ENCODE results near the gene MYOM1.

The MYOM1 gene

GRCh38 chr18:3148930-3149535 lies 70.7 kb downstream of the MYOM1 start:
- Histone ChIP-seq H3K4me2 (no peak overlapping the region), H3K4me3 (IDR thresholded peaks at IDR 0.05; ENCODE audit: insufficient read depth, low read depth, low read length) (no peak overlapping the region), H4K20me1 (ENCODE audit: insufficient read depth) (no peaks in the 10 kb centered on the region), H2AFZ (ENCODE audit: low read depth) (no peak overlapping the region), H3K9ac (no peak overlapping the region), H3K79me2 (ENCODE audit: insufficient read depth, low read depth) (no peaks in the 10 kb centered on the region), H3K27ac (no peak overlapping the region), H3K36me3 (ENCODE audit: insufficient read depth) (no peaks in the 10 kb centered on the region), H3K27me3 (ENCODE audit: insufficient read depth, low read depth) (no peaks in the 10 kb centered on the region), H3K4me1 (ENCODE audit: low read depth, poor library complexity, severe bottlenecking) (peaks cover 9% of the 10 kb centered on the region)
- TF ChIP-seq, protein P1, sequence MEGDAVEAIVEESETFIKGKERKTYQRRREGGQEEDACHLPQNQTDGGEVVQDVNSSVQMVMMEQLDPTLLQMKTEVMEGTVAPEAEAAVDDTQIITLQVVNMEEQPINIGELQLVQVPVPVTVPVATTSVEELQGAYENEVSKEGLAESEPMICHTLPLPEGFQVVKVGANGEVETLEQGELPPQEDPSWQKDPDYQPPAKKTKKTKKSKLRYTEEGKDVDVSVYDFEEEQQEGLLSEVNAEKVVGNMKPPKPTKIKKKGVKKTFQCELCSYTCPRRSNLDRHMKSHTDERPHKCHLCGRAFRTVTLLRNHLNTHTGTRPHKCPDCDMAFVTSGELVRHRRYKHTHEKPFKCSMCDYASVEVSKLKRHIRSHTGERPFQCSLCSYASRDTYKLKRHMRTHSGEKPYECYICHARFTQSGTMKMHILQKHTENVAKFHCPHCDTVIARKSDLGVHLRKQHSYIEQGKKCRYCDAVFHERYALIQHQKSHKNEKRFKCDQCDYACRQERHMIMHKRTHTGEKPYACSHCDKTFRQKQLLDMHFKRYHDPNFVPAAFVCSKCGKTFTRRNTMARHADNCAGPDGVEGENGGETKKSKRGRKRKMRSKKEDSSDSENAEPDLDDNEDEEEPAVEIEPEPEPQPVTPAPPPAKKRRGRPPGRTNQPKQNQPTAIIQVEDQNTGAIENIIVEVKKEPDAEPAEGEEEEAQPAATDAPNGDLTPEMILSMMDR (conservative IDR thresholded peaks at IDR 0.05; ENCODE audit: low read depth, low read length), result no peak

DNA sequence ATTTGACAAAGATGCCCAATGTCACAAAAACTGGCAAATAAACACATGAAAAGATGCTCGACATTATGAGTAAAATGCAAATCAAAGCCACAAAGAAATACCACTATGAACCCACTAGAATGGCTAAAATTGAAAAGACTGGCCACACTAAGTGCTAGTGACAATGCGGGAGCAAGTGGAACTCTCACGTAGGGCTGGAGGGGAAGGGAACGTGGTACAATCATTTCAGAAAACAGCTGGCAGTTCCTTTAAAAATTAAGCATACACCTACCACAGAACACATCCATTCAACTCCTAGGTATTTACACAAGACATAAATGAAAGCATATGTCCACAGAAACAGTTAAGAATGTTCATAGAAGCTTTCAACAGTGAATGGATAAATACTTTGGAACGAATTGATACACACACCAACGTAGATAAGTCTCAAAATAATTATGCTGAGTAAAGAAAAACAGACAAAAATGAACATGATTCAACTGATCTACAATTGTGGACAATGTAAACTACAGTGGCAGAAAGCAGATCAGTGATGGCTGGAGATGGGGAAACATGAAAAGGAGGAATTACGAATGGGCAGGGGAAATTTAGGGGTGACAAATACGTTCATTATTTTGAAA lies 71.7 kb downstream of the MYOM1 start:
- Histone ChIP-seq H3K9ac (no peak overlapping the region), H3K27ac (no peak overlapping the region), H3K27me3 (ENCODE audit: insufficient read depth, low read depth) (no peaks in the 10 kb centered on the region), H4K20me1 (ENCODE audit: insufficient read depth) (no peaks in the 10 kb centered on the region), H2AFZ (ENCODE audit: low read depth) (no peak overlapping the region), H3K4me3 (IDR thresholded peaks at IDR 0.05; ENCODE audit: insufficient read depth, low read depth, low read length) (no peak overlapping the region), H3K4me2 (no peak overlapping the region), H3K4me1 (ENCODE audit: low read depth, poor library complexity, severe bottlenecking) (no peaks in the 10 kb centered on the region), H3K79me2 (ENCODE audit: insufficient read depth, low read depth) (no peaks in the 10 kb centered on the region), H3K36me3 (ENCODE audit: insufficient read depth) (no peaks in the 10 kb centered on the region)
- TF ChIP-seq, protein P1 (conservative IDR thresholded peaks at IDR 0.05; ENCODE audit: low read depth, low read length), result no peak

DNA sequence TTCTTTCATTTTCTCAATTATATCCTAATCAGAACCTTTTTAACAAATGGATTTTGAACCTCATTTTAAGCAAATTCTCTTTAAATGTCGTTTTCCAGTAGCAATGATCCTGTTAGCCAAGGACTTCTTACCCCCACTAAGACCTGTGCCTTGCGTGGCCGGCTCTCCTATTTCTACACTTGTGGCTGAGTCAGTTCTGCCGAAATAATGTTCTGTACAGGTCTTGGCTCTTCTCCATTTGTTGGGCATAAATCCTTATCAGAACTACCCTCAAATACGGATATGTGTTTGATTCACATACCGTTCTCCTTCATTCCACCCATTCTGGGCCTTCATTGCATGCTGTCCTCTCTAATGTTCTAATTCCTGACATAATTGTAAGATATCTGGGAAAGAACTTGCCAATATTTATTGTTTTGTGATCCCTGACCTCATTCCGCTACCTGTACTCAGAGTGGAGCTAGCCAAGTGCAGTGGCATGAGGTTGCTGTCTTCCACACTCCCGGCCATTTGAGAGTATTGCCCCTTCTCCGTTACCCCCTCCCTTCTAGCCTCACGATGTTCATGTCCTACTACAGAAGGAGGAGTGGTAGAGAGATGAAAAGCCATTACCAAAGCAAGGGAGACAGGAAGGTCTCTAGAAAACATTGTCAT lies 78.7 kb downstream of the MYOM1 start:
- no peak overlapping the region for H3K4me2 ChIP-seq
- H3K4me3 ChIP-seq (IDR thresholded peaks at IDR 0.05; ENCODE audit: insufficient read depth, low read depth, low read length), result no peak overlapping the region
- no peaks in the 10 kb centered on the region for H3K4me1 ChIP-seq (ENCODE audit: low read depth, poor library complexity, severe bottlenecking)
- H3K79me2 ChIP-seq (ENCODE audit: insufficient read depth, low read depth), result no peaks in the 10 kb centered on the region
- no peak overlapping the region for H2AFZ ChIP-seq (ENCODE audit: low read depth)
- H3K27ac ChIP-seq, result no peak overlapping the region
- no peaks in the 10 kb centered on the region for H4K20me1 ChIP-seq (ENCODE audit: insufficient read depth)
- H3K36me3 ChIP-seq (ENCODE audit: insufficient read depth), result no peaks in the 10 kb centered on the region
- H3K9ac ChIP-seq, result no peak overlapping the region
- no peaks in the 10 kb centered on the region for H3K27me3 ChIP-seq (ENCODE audit: insufficient read depth, low read depth)
- TF ChIP-seq, protein P1 (conservative IDR thresholded peaks at IDR 0.05; ENCODE audit: low read depth, low read length), result no peak

- H3K4me2 ChIP-seq, result no peak overlapping the region
- H3K27ac ChIP-seq, result no peak overlapping the region
- H3K79me2 ChIP-seq (ENCODE audit: insufficient read depth, low read depth), result no peaks in the 10 kb centered on the region
- TF ChIP-seq, protein P1 (conservative IDR thresholded peaks at IDR 0.05; ENCODE audit: low read depth, low read length), result no peak
- no peak overlapping the region for H2AFZ ChIP-seq (ENCODE audit: low read depth)
- H3K36me3 ChIP-seq (ENCODE audit: insufficient read depth), result no peaks in the 10 kb centered on the region
- H3K9ac ChIP-seq, result no peak overlapping the region
- H3K4me3 ChIP-seq (IDR thresholded peaks at IDR 0.05; ENCODE audit: insufficient read depth, low read depth, low read length), result no peak overlapping the region
- H4K20me1 ChIP-seq (ENCODE audit: insufficient read depth), result no peaks in the 10 kb centered on the region
- no peaks in the 10 kb centered on the region for H3K4me1 ChIP-seq (ENCODE audit: low read depth, poor library complexity, severe bottlenecking)
- H3K27me3 ChIP-seq (ENCODE audit: insufficient read depth, low read depth), result no peaks in the 10 kb centered on the region
Measured at GRCh38 chr18:3140342-3140741, 79.4 kb downstream of the MYOM1 start.

All from KMS-11 (cell line).